WTC11 (cell line): ENCODE measurements around the gene RTBDN. TPM values are rescaled to one million over a fixed set of nuclear protein-coding genes. Genes with fewer than 3 reads are reported as not detected.

Experiments
- ATF2 ChIP-seq: sonication (generic); formaldehyde crosslinking; IDR thresholded peaks from 2 replicates; pipeline ENCODE4 v1.8.1; 2022; ENCODE audit warnings: low read depth, missing genetic modification reagents, borderline replicate concordance
- ATF3 ChIP-seq: sonication (generic); formaldehyde crosslinking; conservative IDR thresholded peaks from 2 replicates; pipeline ENCODE4 v1.8.1; 2022; ENCODE audit warnings: mild to moderate bottlenecking, missing genetic modification reagents
- E2F4 ChIP-seq: sonication (generic); formaldehyde crosslinking; IDR thresholded peaks from 2 replicates; pipeline ENCODE4 v1.8.1; 2022; ENCODE audit warnings: low read depth, mild to moderate bottlenecking, moderate library complexity, missing genetic modification reagents, borderline replicate concordance
- EMX1 ChIP-seq: fragments of 250-450 bp; sonication (Bioruptor Pico); IDR thresholded peaks from 2 replicates; pipeline ENCODE4 v1.8.0; 2021; ENCODE audit warnings: mild to moderate bottlenecking
- ESRRA ChIP-seq: sonication (generic); formaldehyde crosslinking; IDR thresholded peaks from 2 replicates; pipeline ENCODE4 v1.8.1; 2022; ENCODE audit warnings: mild to moderate bottlenecking, missing genetic modification reagents, borderline replicate concordance
- ETV6 ChIP-seq: sonication (generic); formaldehyde crosslinking; IDR thresholded peaks from 2 replicates; pipeline ENCODE4 v1.8.1; 2022; ENCODE audit warnings: mild to moderate bottlenecking, missing genetic modification reagents
- FOXK1 ChIP-seq: sonication (generic); formaldehyde crosslinking; IDR thresholded peaks from 2 replicates; pipeline ENCODE4 v1.8.0; 2022; ENCODE audit warnings: mild to moderate bottlenecking, moderate library complexity, missing genetic modification reagents
- MXD4 ChIP-seq: fragments of 250-450 bp; sonication (Bioruptor Pico); IDR thresholded peaks from 2 replicates; pipeline ENCODE4 v1.8.0; 2021; ENCODE audit warnings: mild to moderate bottlenecking, moderate library complexity, borderline replicate concordance
- MYBL2 ChIP-seq: sonication (generic); formaldehyde crosslinking; IDR thresholded peaks from 2 replicates; pipeline ENCODE4 v1.8.1; 2023; ENCODE audit warnings: mild to moderate bottlenecking, moderate library complexity, missing genetic modification reagents
- SMAD4 ChIP-seq: sonication (generic); formaldehyde crosslinking; IDR thresholded peaks from 2 replicates; pipeline ENCODE4 v1.8.0; 2022; ENCODE audit warnings: mild to moderate bottlenecking, missing genetic modification reagents
- SOX15 ChIP-seq: fragments of 250-450 bp; sonication (Bioruptor Pico); IDR thresholded peaks from 2 replicates; pipeline ENCODE4 v1.9.0; 2021; ENCODE audit warnings: mild to moderate bottlenecking
- TEAD4 ChIP-seq: sonication (generic); formaldehyde crosslinking; IDR thresholded peaks from 2 replicates; pipeline ENCODE4 v1.8.0; 2022; ENCODE audit warnings: mild to moderate bottlenecking, missing genetic modification reagents
- ZBTB43 ChIP-seq: sonication (generic); formaldehyde crosslinking; IDR thresholded peaks from 2 replicates; pipeline ENCODE4 v1.8.1; 2023; ENCODE audit warnings: mild to moderate bottlenecking, missing genetic modification reagents
- ZNF121 ChIP-seq: sonication (generic); formaldehyde crosslinking; IDR thresholded peaks from 2 replicates; pipeline ENCODE4 v1.8.0; 2023; ENCODE audit warnings: missing genetic modification reagents
- ZNF219 ChIP-seq: sonication (generic); formaldehyde crosslinking; IDR thresholded peaks from 2 replicates; pipeline ENCODE4 v1.8.0; 2023; ENCODE audit warnings: missing genetic modification reagents, mild to moderate bottlenecking, borderline replicate concordance
- ZNF232 ChIP-seq: sonication (generic); formaldehyde crosslinking; IDR thresholded peaks from 2 replicates; pipeline ENCODE4 v1.8.0; 2022; ENCODE audit warnings: mild to moderate bottlenecking, missing genetic modification reagents
- ZNF532 ChIP-seq: fragments of 250-450 bp; sonication (Bioruptor Pico); IDR thresholded peaks from 2 replicates; pipeline ENCODE4 v1.9.0; 2021; ENCODE audit warnings: mild to moderate bottlenecking, borderline replicate concordance
- ZNF671 ChIP-seq: fragments of 250-450 bp; sonication (Bioruptor Pico); IDR thresholded peaks from 2 replicates; pipeline ENCODE4 v1.8.0; 2021; ENCODE audit warnings: mild to moderate bottlenecking
- total RNA-seq: library from RNA; stranded (reverse); gene quantifications from 3 replicates; pipeline ENCODE4 v1.2.3, GENCODE V29; 2021
- TF ChIP-seq, protein P1 (sequence below): sonication (generic); formaldehyde crosslinking; IDR thresholded peaks from 2 replicates; pipeline ENCODE4 v1.8.0; 2022; ENCODE audit warnings: mild to moderate bottlenecking, missing genetic modification reagents
- TF ChIP-seq, protein P2 (sequence below): sonication (generic); formaldehyde crosslinking; IDR thresholded peaks from 2 replicates; pipeline ENCODE4 v1.8.0; 2022; ENCODE audit warnings: mild to moderate bottlenecking, missing genetic modification reagents
- TF ChIP-seq, protein P3 (sequence below): sonication (generic); formaldehyde crosslinking; IDR thresholded peaks from 2 replicates; pipeline ENCODE4 v1.8.1; 2022; ENCODE audit warnings: missing genetic modification reagents, borderline replicate concordance
- TF ChIP-seq, protein P4 (sequence below): sonication (generic); formaldehyde crosslinking; IDR thresholded peaks from 2 replicates; pipeline ENCODE4 v1.8.1; 2023; ENCODE audit warnings: mild to moderate bottlenecking, missing genetic modification reagents, moderate library complexity
- TF ChIP-seq, protein P5 (sequence below): sonication (generic); formaldehyde crosslinking; IDR thresholded peaks from 2 replicates; pipeline ENCODE4 v1.8.1; 2023; ENCODE audit warnings: mild to moderate bottlenecking, moderate library complexity, missing genetic modification reagents

Gene RTBDN
- total RNA-seq, 1 experiment from 2014 or later = 2.4 TPM

DNA sequence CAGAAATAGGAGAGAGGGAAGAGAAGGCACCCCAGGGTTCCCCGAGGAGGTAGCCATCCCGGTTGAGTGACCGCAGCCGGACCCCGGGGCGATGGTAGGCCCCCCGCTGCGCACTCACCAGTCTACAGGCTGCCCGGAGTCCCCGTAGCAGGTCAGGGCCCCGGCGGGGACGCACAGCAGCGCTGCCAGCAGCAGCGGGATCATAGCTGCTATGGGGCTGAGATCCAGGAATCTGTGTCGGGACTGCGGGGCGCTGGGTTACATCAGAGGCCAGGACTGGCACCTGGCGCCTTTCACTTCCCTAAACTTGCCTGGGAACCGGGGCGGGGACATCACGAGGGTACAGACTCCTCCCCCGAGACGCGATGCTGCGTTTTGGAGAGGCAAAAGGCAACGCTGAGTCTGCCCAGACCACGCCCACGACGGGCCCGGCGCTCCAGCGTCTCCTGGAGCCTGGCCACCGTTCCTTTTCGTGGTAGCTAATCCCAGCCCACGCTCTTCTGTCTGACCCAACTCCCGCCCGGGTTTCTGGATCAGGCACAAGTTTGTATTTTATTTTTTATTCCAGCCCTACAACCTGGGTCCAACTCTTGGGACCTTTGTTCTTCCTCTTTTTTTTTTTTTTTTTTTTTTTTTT lies 46.9 kb upstream of the RTBDN start, which contains the start of gene DNASE2 (continued):
- TF ChIP-seq E2F4 (CRISPR knock-in tag) (no peak), EMX1 (no peak), ZBTB43 (no peak), ETV6 (CRISPR knock-in tag) (no peak), SOX15 (CRISPR knock-in tag) (no peak), SMAD4 (CRISPR knock-in tag) (no peak), ESRRA (CRISPR knock-in tag) (no peak), ZNF671 (CRISPR knock-in tag) (no peak), MXD4 (CRISPR knock-in tag) (no peak), ZNF121 (no peak), FOXK1 (CRISPR knock-in tag) (0 out of 2 replicates have a peak, but pooled peaks have one; percentile 39), TEAD4 (CRISPR knock-in tag) (no peak), MYBL2 (CRISPR knock-in tag) (no peak), ZNF232 (CRISPR knock-in tag) (peak; percentile 78; the same call in 1 of the 2 replicates), ZNF532 (CRISPR knock-in tag) (no peak), ZNF219 (CRISPR knock-in tag) (no peak), ATF2 (CRISPR knock-in tag) (no peak), ATF3 (no peak)
- TF ChIP-seq, protein P1, sequence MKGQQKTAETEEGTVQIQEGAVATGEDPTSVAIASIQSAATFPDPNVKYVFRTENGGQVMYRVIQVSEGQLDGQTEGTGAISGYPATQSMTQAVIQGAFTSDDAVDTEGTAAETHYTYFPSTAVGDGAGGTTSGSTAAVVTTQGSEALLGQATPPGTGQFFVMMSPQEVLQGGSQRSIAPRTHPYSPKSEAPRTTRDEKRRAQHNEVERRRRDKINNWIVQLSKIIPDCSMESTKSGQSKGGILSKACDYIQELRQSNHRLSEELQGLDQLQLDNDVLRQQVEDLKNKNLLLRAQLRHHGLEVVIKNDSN (CRISPR knock-in tag) = peak; percentile 75; the same call in 1 of the 2 replicates
- TF ChIP-seq, protein P2, sequence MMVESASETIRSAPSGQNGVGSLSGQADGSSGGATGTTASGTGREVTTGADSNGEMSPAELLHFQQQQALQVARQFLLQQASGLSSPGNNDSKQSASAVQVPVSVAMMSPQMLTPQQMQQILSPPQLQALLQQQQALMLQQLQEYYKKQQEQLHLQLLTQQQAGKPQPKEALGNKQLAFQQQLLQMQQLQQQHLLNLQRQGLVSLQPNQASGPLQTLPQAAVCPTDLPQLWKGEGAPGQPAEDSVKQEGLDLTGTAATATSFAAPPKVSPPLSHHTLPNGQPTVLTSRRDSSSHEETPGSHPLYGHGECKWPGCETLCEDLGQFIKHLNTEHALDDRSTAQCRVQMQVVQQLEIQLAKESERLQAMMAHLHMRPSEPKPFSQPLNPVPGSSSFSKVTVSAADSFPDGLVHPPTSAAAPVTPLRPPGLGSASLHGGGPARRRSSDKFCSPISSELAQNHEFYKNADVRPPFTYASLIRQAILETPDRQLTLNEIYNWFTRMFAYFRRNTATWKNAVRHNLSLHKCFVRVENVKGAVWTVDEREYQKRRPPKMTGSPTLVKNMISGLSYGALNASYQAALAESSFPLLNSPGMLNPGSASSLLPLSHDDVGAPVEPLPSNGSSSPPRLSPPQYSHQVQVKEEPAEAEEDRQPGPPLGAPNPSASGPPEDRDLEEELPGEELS (CRISPR knock-in tag) = no peak
- TF ChIP-seq, protein P3, sequence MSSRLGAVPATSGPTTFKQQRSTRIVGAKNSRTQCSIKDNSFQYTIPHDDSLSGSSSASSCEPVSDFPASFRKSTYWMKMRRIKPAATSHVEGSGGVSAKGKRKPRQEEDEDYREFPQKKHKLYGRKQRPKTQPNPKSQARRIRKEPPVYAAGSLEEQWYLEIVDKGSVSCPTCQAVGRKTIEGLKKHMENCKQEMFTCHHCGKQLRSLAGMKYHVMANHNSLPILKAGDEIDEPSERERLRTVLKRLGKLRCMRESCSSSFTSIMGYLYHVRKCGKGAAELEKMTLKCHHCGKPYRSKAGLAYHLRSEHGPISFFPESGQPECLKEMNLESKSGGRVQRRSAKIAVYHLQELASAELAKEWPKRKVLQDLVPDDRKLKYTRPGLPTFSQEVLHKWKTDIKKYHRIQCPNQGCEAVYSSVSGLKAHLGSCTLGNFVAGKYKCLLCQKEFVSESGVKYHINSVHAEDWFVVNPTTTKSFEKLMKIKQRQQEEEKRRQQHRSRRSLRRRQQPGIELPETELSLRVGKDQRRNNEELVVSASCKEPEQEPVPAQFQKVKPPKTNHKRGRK = no peak
- TF ChIP-seq, protein P4, sequence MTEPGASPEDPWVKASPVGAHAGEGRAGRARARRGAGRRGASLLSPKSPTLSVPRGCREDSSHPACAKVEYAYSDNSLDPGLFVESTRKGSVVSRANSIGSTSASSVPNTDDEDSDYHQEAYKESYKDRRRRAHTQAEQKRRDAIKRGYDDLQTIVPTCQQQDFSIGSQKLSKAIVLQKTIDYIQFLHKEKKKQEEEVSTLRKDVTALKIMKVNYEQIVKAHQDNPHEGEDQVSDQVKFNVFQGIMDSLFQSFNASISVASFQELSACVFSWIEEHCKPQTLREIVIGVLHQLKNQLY (CRISPR knock-in tag) = 0 out of 2 replicates have a peak, but pooled peaks have one; percentile 34
- TF ChIP-seq, protein P5, sequence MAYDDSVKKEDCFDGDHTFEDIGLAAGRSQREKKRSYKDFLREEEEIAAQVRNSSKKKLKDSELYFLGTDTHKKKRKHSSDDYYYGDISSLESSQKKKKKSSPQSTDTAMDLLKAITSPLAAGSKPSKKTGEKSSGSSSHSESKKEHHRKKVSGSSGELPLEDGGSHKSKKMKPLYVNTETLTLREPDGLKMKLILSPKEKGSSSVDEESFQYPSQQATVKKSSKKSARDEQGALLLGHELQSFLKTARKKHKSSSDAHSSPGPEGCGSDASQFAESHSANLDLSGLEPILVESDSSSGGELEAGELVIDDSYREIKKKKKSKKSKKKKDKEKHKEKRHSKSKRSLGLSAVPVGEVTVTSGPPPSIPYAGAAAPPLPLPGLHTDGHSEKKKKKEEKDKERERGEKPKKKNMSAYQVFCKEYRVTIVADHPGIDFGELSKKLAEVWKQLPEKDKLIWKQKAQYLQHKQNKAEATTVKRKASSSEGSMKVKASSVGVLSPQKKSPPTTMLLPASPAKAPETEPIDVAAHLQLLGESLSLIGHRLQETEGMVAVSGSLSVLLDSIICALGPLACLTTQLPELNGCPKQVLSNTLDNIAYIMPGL = peak; percentile 73; the same call in 1 of the 2 replicates
